Measurements from ENCODE around the gene CTIF. TPM values are rescaled to one million over a fixed set of nuclear protein-coding genes. Genes with fewer than 3 reads are reported as not detected.

CTIF gene
- total RNA-seq, 3 donors from 2014 or later, result 4.3 to 5.3 (median 4.6) TPM

Other genes starting within 250 kb of the CTIF start
- gene ZBTB7C, start 129.6 kb upstream of the CTIF start, total RNA-seq, result under 1 TPM in 2 of 3 donors, not detected in 1; 0.05 to 0.29 TPM